ENCODE data around the gene RFPL3.

- no peak for TF ChIP-seq CTCF (IDR thresholded peaks at IDR 0.05)
- TF ChIP-seq POLR2A (IDR thresholded peaks at IDR 0.05), result no peak
Observed at GRCh38 chr22:32354360-32355351, 3.0 kb upstream of the RFPL3 start.

Data from Peyer's patch (tissue), 4 donors.